Fibroblast of villous mesenchyme (primary cell): ENCODE data around the gene CCNDBP1. TPM values are rescaled to one million over a fixed set of nuclear protein-coding genes. Genes with fewer than 3 reads are reported as not detected.

Source experiments
- DNase-seq: peaks from one replicate; pipeline ENCODE4 v3.0.0-alpha.2; 2010; ENCODE audit warnings: low read depth
- H3K4me3 ChIP-seq: 2 replicates; pipeline ENCODE4 v1.5.1; 2011; ENCODE audit warnings: low read depth, mild to moderate bottlenecking, low read length
- CTCF ChIP-seq: IDR thresholded peaks from 2 replicates; pipeline ENCODE4 v1.5.1; 2012; ENCODE audit warnings: low read depth, mild to moderate bottlenecking, low read length; ENCODE audit not compliant: insufficient read depth
- total RNA-seq: library from RNA; depleted of rRNA; stranded (reverse); fragments of >200 nt; gene quantifications from 2 replicates; pipeline ENCODE4 v1.2.3, GENCODE V29; 2012

Gene CCNDBP1
- total RNA-seq = 57.7 and 67.8 TPM in 2 replicates

GRCh38 chr15:43185157-43186002 is at the start of gene CCNDBP1:
Gene CCNDBP1, plus strand, starts transcription at chr15:43185403. Its CDS starts 96 bp downstream, at chr15:43185499.
- DNase-seq = peak; percentile 85
- H3K4me3 ChIP-seq = peak within 1 kb of the TSS; percentile 91
- TF ChIP-seq CTCF = peak; percentile 52

GRCh38 chr15:43143203-43143941 is 41.8 kb upstream of the CCNDBP1 start:
- no peak for TF ChIP-seq CTCF
- no peak overlapping the region for H3K4me3 ChIP-seq
- DNase-seq = peak; percentile 24

GRCh38 chr15:43144512-43144911 is 40.7 kb upstream of the CCNDBP1 start:
- no peak for TF ChIP-seq CTCF
- no peak overlapping the region for H3K4me3 ChIP-seq
- DNase-seq = no peak

GRCh38 chr15:43146184-43146583 is 39.0 kb upstream of the CCNDBP1 start:
- TF ChIP-seq CTCF = no peak
- H3K4me3 ChIP-seq = no peak overlapping the region
- DNase-seq = no peak

GRCh38 chr15:43150191-43150929 is 34.8 kb upstream of the CCNDBP1 start:
- no peak for TF ChIP-seq CTCF

GRCh38 chr15:43151688-43152087 is 33.5 kb upstream of the CCNDBP1 start:
- H3K4me3 ChIP-seq = no peak overlapping the region
- no peak for DNase-seq
- TF ChIP-seq CTCF = no peak

More at GRCh38 chr15:43150191-43150929, 34.8 kb upstream of the CCNDBP1 start:
- peak; percentile 80 for DNase-seq
- no peak overlapping the region for H3K4me3 ChIP-seq
